Measurements from ENCODE around the gene PGRMC2.

The PGRMC2 gene

GRCh38 chr4:128287141-128287870 is at the start of gene PGRMC2:
Gene PGRMC2 (minus strand): TSS chr4:128287813. CDS start chr4:128287790, 23 bp downstream.
- DNase-seq (ENCODE audit: low read depth): no peak

DNA sequence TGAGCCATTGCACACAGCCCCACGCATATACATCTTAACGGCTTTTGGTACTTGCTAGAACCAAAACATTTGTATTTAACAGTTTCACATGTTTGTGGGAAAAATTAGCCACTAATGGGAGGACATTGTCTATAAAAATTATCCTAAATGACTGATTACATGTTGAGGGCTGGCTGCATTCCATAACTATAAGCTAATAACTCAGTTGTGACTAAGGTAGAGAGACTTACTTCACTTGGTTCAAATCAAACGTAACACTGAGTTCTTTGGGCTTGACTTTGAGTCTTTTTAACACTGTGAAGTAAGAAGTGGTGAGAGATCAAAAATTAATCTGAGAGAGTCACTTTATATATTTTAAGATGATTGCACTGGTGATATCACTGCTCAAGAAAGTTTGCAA is 47.9 kb upstream of the PGRMC2 start:
- no peak for DNase-seq (ENCODE audit: low read depth)

DNA sequence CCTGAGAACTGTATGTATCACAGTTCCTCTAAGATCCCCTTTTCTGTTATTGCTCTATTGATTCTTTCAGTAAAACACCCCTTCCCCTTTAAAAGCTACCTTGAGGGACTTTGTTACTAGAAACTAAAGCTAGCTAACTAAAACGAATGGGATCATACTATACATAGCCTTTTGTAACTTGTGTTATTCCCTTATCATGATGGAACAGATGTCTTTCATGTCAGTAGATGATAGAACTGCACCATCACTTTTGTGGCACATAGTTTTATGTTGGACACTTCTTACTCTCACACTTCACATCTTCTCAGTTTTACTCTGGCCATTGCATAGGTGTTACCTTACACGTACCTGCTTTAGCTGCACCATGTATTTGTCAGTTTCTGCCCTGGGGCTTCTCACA is 46.6 kb upstream of the PGRMC2 start:
- no peak for DNase-seq (ENCODE audit: low read depth)

GRCh38 chr4:128333309-128334018 is 45.9 kb upstream of the PGRMC2 start:
- DNase-seq (ENCODE audit: low read depth): no peak

GRCh38 chr4:128332081-128332480 is 44.5 kb upstream of the PGRMC2 start:
- DNase-seq (ENCODE audit: low read depth): no peak

DNA sequence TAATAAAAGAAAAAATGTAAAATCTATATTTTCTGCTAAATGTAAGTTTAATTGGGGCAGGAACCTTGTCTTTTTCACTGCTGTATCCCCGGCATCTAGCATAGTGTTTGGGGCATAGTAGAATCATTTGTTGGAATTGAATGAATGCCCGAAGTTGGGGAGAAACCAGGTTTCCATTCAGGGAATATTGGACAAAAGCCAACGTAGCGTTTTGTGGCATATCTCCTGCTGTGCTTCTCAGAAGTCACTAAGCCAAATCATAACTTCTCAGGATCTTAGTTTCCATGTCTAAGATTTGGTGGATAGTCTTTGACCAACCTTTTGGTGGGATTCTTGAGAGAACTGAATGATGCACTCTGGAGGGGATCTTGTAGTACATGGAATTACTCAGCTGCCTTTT is 42.0 kb upstream of the PGRMC2 start:
- no peak for DNase-seq (ENCODE audit: low read depth)

GRCh38 chr4:128328106-128328505 is 40.5 kb upstream of the PGRMC2 start:
- no peak for DNase-seq (ENCODE audit: low read depth)

GRCh38 chr4:128323401-128323800 is 35.8 kb upstream of the PGRMC2 start:
- DNase-seq (ENCODE audit: low read depth): no peak

DNA sequence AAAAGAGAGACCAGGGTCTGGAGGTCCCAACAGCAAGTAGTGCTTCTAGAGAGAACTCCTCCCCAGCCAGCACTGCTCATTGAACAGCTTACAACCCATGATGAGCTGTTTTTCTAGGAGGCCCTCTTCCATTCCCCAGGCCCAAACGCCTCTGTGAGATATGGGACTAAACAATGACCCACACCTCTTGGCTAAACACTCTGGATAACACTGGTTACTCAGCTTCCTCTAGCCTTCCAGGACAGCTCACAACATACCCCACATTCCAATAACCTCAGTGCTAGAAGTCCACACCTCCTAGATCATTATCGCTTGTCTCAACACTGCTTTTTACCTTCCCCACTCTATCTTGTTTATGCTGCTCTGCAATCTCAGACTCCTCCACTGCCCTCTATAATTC is 35.4 kb upstream of the PGRMC2 start:
- DNase-seq (ENCODE audit: low read depth): peak; percentile 72

- DNase-seq (ENCODE audit: low read depth): no peak
Observed at GRCh38 chr4:128322311-128322710, 34.7 kb upstream of the PGRMC2 start.

- no peak for DNase-seq (ENCODE audit: low read depth)
Observed at GRCh38 chr4:128320656-128321055, 33.0 kb upstream of the PGRMC2 start.

DNA sequence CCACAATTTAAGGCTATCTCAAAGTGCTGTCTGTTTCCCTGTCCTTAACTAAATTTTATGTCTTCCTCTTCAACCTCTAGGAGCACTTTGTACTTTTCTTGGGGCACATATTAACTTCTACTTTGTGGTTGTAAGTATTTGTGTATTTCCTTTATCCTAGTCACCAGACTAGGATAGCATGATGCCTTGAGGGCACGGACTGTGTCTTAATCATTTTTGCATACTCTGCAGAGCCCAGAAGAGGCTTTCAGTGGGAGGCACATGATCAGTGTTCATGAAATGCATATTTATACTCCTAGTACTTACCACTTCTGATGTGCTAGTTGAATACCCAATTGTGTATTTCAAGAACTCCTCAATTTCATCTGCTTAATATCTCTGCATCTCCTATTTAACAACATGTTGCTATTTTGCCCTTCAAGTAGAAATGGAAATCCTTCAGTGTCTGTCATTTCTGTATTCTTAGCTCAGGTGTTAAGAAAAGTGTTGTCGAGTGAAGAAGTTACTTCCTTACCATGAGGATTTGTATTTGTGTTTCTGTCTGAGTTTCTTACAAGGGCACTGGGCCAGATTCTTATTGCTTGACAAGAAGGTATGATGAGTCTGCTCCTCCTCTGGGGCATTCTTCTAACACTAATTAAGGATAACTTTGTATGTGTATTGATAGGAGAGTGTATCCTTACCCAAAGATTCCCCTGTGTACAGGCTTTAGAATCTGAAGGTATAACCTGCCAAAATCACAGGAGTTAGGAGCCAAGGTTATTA is 28.3 kb upstream of the PGRMC2 start:
- no peak for DNase-seq (ENCODE audit: low read depth)

DNA sequence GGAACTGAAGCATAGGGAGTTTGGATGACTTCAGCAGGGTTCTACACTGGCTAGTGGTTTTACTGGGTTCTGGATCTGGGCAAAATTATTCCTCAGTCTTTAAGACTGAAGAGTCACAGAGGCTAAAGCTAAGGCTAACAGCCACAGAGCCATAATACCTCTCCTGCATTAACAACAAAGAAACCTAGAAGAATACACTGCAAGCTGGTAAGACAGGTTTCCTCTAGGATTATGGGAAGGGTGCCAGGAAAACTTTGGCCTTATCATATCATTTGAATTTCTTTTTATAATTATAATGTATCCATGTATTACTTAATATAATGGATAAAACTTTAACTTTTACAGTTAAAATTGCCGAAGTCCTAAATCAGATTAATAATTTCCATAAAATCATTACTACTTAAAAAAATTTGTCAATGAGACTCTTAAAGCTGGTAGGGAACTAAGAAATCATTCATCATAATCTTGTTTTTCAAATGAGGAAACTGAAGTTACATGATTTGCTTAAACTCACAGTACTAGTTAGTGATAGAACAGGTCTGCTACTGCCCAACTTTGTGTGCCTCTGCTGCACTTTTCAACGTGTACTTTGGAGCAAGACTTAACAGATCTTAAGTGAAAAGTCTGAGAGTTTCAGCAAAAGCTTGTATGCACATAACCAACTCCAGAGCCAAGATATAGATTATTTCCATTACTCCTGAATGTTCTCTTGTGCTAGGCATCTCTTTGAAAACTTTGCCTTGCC is 24.2 kb upstream of the PGRMC2 start:
- DNase-seq (ENCODE audit: low read depth): no peak

DNA sequence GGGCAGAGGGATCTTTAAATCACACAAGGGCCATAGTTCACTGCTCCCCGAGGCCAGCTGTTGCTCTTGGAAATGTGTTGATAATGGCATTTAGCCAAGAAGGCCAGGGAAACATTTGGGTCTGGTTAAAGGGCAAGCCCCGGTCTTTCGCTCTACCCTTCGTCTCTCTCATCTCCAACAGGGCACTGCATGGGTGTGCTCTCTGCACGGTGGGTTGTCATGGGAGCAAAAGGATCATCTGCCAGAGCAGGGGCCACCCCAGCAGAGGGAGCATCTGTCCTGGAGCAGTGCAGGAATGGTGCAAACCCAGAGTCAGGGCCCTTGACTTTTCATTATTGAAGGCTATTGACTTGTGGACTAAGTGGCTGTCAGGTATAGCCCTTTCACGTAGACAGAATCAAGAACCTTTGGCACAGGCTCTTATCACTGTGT is 22.7 kb upstream of the PGRMC2 start:
- no peak for DNase-seq (ENCODE audit: low read depth)

GRCh38 chr4:128309585-128309984 is 22.0 kb upstream of the PGRMC2 start:
- no peak for DNase-seq (ENCODE audit: low read depth)

DNA sequence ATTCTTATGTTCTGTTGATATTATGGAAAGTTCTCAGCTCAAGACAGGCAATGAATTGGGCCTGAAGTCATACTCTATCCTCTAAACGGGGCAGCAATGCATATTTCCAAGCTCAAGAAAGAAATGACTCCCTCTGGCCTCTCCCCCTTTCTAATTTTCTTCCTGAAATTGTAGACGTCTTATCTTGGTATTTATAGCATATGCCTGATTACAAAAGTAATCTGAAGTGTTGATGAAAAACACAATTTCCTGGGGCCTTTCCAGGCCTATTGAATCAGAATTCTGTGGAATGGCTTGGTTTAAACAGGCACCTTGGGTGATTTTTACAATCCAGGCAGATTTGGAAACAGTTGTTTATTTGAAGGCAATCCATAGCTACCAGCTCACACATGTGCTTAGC is 21.4 kb upstream of the PGRMC2 start:
- DNase-seq (ENCODE audit: low read depth): no peak

GRCh38 chr4:128307123-128307571 is 19.5 kb upstream of the PGRMC2 start:
- DNase-seq (ENCODE audit: low read depth): no peak

DNA sequence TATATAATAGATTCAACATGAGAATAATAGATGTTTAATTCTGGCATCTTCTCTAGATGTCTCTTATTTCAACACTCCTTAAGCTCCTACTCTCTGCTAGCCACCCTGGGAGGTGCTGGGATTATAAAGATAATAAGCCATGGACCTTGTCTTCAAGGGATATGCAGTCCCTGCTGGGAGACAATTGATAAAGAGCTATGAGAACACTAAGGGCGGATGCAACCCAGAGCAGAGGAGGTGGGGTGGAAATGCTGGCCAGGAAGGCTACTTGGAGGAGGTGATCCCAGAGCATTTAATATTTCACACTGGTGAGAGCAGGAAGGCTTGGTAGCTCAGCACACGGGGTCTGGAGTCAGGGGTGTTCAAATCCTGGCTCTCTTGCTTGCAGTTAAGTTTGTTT is 18.3 kb upstream of the PGRMC2 start:
- DNase-seq (ENCODE audit: low read depth): no peak

DNA sequence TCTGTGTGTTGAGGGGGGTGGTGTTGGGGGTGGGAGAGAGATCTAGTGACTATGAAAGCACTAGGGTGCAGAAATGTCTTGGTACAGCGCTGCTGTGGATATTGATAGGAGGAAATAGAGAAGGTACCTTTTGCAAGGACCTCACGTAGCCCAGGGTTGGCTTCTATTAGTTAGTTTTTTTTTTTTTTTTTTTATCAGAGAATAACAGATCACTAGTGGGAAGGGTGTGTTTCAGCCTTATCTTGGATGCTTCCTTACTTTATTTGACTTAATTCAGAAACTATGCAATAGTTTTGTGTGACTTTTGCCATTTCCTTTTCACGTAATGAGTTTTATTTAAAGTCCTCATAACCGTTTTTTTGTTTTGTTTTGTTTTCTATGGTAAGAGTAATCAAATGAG is 16.4 kb upstream of the PGRMC2 start:
- DNase-seq (ENCODE audit: low read depth): no peak

DNA sequence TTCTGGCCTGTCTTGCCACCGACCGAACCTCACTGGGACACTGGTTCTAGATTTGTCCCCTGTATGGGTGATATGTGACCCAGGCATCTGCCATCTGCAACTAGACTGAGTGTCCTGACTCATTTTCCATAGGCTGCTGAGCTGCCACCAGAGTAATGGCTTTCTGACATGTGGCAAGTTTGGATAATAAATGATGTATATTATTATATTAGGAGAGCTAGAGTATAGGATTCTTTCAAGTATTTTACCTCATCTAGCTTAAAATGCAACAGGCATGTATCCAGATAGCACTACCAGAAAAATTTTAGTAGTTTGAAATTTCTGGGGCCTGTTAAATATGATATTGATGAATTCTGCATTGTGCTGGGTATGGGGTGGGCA is 15.8 kb upstream of the PGRMC2 start:
- no peak for DNase-seq (ENCODE audit: low read depth)

GRCh38 chr4:128301979-128302378 is 14.4 kb upstream of the PGRMC2 start:
- no peak for DNase-seq (ENCODE audit: low read depth)

DNA sequence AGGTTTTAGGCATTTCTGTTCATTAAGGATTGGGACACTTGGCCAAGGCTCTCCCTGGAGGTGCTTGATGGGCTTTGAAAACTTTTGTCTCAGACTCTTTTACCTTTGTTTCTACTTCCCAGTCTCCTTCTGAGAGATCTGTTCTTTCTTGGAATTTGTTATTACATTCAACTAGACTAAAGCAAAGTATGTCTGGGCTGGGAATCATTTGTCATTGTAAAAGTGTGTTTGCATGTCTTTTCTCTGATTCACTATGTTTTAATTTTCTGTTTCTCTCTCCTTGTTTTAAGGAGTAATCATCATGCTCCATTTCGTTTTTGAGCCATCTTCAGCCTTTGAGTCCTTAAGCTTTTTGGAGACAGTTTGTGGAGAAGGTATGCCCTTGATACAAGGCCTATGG is 12.2 kb upstream of the PGRMC2 start:
- DNase-seq (ENCODE audit: low read depth): no peak

All from HS-27A (cell line).